NCI-H146 (cell line): ENCODE data around the gene ASAP2.

Experiments
- DNase-seq: peaks from one replicate; lab custom pipeline; 2025; lab: John Stamatoyannopoulos, UW

The ASAP2 gene

GRCh38 chr2:9231291-9232165, 24.9 kb downstream of the ASAP2 start:
- no peak for DNase-seq

- DNase-seq = no peak
These were observed 25.5 kb downstream of the ASAP2 start for GRCh38 chr2:9232166-9232479.

DNA sequence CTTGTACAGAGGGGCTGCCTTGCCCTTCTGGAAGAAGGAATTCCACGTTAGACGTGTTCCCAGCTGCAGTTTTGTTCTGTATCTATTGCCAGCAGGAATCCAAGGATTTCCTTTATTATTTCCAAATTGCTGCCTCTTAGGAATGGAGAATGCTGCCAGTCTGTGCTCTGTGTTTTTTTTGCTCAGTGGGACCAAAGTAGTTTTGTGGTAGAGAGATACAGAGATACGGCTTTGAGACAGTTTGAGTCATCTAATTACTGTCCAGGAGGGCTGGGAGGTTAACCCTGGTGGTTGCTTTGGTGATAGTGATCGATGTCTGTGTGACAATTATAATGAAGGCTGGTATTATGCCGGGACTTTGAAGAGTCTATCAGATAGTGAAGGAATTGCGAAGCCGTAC, 26.3 kb downstream of the ASAP2 start:
- DNase-seq = peak; percentile 61

DNA sequence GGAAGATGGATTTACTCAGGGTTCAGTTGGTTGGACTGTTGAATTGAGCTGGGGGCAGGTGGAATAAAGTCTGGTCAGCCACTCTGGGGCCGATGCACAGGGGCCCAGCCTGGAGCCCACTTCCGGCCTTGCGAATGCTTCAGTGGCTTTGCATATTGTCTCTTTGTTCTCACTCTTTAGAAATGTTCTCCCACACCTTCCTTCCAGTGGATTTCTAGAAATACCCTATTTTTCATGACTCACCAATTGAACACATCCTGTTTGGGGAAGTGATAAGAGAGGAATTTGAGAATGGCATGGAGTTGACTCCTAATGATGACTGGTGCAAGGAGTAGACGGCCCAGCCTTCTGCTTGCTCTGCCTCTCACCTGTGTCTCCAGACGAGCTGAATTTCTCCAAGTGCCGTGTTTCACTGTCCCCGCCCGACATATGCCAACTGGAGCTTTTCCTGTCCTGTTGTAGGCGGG, 28.1 kb downstream of the ASAP2 start:
- DNase-seq = no peak

DNA sequence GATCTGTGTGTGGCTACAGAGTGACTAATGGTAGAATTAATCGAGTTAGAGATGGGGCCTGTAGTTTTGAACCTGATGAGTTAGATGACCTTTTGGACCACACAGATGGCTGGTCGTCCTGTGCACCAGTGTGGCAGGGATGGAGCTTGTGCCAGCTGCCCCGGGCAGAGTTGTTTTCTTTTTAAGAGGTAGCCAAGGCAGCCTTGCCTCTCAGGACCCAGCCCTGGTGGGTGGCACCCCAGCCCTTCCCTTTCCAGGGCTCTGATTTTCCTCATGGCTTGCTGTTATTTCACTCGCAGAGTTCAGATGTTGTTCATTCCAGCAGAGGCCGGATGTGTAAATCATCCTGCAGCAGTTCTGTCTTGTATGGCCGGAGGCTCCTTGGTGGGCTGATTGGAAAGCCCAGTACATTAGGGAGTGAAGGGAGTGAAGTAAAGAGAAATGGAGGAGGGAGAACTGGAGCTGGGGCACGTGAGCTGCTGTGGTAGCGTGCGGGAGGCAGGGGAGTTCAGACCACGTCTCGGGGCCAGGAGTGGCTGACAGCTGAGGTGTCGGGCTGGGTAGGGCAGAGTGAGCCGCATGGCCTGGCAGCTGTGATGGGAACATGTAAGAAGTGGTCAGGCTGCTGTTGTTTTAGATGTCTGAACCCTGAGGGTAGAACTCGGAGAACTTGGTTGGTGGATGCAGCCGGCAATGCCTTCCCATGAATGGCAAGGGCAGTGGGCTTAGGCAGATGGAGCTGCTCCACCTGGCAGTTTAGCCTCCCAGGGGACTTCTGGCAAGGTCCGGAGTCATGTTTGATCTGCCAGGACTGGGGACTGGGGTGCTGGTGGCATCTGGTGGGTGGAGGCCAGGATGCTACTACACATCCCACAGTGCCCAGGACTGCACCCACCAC, 28.8 kb downstream of the ASAP2 start:
- DNase-seq = no peak

DNA sequence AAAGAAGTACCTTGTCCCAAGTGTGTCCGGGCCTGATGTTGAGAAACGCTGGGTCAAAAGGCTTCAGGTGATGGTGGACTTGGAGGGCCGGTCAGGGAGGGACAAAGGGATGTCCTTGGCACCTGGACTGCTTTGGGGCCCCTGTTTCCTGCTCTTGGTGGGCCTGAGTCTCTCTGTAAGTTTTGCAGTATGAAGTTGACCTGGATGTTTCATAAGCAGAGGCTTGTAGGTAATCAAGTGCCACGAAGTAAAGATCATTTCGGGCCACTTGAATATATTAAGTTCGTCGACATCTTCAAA, 29.4 kb downstream of the ASAP2 start:
- DNase-seq = no peak

DNA sequence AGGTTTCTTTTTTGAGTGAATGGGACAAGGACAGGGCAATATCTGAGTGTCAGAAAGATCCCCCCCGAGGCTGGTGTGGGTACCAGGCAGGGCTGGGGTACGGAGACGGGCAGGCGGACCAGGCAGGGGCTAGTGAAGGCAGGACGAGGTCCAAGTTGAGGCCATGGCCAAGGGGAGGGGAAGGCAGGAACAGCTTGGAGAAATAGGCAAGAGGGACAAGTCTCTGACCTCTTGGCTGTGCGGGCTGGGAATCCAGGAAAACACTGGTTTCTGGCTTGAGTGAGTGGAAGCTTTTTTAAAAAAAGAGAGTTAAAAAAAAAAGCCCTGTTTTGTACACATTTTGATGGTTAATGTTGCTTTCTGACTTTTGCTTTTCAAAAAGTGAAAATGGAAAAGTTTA, 30.3 kb downstream of the ASAP2 start:
- no peak for DNase-seq

DNA sequence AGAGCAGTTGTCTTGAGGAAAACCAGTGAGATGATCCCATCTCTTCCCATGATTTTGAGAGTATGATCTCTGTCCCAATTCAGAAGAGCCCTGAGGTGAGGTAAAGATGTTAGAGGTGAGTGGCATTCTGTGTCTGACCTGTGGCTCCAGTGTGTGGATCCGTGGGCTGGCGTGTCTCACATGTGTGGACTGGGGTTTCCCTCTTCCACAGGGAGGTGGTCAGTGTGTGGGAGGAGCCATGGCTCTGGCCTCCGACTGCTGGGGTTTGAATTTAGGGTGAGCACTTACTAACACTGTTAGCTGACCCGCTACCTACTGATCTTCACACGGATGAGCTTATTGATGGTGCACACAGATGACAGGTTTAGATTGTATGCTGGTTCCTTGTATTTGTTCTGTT, 31.2 kb downstream of the ASAP2 start:
- DNase-seq = no peak

DNA sequence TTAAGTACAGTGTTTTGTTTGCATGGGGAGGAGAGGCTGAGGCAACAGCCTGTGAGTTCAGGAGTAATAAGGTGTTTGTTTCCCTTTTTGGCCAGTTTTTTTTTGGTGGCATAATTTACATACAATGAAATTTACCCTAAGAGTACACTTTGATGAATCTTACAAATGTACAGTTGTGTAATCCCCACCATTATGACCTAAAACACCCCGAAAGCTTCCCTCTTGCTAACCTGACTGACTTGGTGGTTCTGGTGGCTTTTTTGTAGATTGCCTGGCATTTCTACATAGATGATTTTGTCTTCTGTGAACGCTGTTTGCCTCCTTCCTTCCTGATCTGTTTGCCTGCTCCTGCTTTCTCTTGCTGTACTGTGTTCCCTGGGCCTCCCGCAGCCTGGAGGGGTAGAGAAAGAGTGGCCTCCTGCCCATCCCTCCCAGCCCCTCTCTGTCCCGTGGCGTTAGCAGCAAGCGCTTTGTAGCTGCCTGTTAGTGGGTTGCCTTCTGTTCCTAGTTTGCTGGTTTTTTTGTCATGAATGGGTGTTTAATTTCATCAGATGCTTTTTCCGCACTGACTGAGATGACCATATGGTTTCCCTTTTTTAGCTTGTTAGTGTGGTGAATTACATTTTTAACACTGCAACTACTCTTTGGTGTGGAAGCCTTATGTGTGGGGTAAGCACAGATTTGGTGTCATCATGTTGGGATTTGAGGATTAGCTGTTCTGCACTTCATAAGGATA, 32.1 kb downstream of the ASAP2 start:
- DNase-seq = no peak

GRCh38 chr2:9239616-9240015, 33.0 kb downstream of the ASAP2 start:
- DNase-seq = no peak

DNA sequence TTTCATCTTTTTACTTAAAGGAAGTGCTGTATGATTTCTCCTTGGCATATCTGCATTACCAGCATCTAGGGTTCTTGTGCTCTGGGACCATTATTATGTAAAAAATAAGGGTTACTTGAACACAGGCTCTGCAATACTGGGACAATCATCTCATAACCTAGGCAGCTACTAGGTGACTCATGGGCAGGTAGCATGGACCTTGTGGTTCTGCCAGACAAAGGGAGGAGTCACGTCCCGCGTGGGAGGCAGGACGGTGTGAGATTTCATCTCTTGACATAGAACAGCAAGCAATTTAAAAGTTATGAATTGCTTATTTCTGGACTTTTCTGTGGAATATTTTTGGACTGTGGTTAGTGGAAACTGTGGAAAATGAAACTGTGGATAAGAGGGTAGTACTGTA, 34.1 kb downstream of the ASAP2 start:
- DNase-seq = no peak

DNA sequence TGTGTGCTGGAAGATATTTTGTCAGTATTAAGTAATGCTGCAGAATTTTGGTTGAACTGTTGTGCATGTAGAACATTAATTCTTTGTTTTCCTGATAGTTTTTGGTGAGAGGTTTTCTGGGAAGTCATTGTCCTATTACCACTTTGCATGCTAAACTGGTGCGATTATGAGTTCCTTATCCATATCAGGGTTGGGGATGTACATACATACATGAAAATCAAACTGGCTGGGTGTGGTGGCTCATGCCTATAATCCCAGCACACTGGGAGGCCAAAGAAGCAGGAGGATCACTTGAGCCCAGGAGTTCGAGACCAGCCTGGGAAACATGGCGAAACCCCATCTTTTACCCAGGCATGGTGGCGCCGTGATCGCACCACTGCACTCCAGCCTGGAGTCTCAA, 34.6 kb downstream of the ASAP2 start:
- no peak for DNase-seq

DNA sequence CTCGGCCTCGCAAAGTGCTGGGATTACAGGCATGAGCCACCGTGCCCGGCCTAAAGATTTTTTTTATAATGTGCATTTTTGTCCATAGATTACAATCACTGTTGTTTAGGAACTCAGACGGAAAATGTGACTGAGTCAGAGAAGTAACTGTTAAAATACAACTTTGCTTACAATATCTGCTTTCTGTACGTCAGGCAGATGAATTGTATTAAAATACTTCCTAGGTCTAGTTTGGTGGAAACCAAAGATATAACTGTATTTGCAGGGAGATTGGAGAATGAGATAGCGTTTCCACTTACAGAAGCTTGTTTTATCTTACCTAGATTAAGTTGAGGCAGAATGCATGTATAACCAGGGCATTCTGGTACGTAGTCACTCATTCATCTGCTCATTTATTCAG, 36.7 kb downstream of the ASAP2 start:
- DNase-seq = no peak

DNA sequence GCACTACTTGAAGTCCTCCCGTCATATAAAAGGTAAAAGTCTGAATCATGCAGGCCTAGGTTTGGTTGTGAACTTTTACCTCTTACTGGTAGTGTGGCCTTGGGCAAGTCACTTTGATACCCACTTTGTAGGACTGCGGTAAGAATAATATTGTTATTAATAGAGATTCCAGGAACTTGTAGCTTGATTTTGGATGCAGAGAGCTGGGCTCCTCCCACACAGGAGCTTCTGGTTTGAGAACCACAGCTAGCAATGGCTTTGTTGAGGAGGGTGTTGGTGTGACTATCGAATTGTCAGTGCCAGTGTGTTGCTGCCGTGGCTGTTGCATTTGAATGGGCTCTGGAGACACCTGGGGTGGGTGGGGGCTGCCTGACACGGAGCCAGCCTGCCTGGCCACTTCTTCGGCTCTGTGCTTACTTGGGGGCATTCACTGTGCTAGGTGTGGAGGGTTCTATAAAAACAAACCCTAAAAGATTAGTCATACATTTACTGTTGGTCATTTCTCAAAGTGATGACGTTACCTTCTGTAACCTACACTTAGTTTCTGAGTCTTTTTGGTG, 38.5 kb downstream of the ASAP2 start:
- no peak for DNase-seq

GRCh38 chr2:9247177-9247576, 40.6 kb downstream of the ASAP2 start:
- DNase-seq = no peak

DNA sequence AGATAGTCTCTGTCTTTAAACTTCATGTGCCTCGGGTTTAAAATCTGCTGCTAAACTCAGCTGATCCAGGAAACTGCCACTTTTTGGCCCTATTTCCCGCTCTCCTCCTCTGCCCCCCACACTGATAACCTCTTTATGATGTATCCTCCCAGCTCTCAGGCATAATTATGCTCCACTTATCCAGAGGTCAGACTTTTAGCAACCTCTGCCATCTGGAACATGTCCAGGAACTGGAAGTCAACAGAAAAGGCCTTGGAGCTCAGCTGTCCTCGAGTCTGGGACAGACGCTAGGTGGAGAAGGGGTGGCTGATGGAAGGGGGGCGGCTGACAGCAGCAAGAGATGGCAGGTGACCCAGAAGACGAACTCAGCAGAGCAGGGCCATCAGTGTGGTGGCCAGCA, 41.2 kb downstream of the ASAP2 start:
- peak; percentile 26 for DNase-seq

DNA sequence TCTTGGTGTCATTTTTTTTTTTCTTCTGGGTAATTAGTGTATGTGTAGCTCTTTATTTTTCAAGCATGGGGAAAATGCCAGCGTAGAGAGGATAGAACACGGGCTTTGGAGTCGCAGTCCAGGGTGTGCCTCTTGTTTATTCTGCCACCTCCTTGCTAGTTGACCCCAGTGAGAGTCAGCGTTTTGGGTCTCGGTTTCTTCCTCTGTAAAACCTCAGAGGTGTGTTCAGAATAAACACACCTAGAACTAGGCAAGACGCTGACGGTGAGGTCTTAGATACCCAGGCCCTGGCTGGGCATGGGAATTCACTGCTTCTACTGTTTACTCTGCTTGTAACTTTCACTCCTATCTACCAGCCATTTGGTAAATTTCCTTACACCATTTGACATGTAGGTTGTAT, 41.8 kb downstream of the ASAP2 start:
- no peak for DNase-seq

DNA sequence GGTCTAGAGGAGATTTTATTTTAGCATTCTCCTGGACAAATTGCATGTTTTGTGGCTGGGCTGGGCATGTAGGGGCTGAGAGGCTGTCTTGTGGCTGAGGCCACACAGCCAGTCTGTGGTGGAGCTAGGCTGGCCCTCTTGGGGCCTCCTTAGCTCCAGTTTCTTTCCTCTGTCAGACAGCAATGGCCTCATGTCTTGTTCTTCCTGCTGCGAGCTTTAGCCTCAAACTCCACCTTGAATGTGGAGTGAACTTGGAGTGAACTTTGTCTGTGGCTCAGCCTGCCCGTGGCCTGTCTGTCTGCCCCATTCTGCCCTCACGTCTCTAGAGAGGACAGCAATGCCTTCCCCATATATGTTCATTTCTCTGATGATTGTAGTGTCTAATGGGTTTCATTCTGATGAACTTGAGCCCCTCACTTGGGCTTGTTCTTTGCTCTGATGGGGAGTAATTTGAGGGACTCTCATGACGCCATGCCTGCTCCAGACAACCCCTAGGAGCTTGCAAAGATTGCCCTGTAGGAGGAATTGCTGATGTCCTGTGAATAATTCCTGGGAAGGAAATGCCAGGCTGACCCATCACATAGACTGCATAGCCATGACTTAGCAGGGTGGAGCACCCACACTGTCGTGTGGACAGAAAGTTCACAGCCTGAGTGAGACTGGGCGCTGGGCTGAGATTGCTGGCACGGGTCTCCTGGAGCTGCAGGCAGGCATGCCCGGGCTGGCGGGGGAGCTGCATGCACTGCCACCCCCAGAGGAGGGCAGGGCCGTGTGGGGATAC, 42.6 kb downstream of the ASAP2 start:
- no peak for DNase-seq

DNA sequence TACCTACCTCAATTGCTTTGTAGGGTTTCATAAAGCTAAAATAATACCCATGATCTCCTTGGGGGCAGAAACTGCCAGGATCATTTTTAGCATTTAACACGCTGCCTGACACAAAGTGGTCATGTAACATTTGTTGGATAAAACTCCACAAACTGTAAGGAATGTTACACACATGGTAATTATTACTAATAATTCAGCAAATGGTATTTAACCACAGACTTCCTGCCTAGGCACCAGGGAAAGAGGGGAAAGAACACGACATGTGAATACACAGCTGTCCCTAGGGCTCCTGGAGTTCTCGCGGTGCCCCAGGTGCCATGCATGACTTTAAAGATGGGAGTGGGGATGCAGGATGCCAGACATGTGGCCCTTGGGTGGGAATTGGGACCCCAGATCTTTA, 43.5 kb downstream of the ASAP2 start:
- no peak for DNase-seq

GRCh38 chr2:9250498-9251153, 44.0 kb downstream of the ASAP2 start:
- no peak for DNase-seq
